ENCODE data around the gene CACNA2D3.

- TF ChIP-seq POLR2AphosphoS5 (IDR thresholded peaks at IDR 0.05; ENCODE audit: borderline replicate concordance, low read depth, low read length) (no peak), EZH2 (IDR thresholded peaks at IDR 0.05) (no peak), FOXP2 (optimal IDR thresholded peaks at IDR 0.05; ENCODE audit: control extremely low read depth, extremely low read length, insufficient read depth) (no peak)
Observed at GRCh38 chr3:54126551-54126950, 4.2 kb downstream of the CACNA2D3 start.
